Natural killer cell (primary cell): ENCODE measurements around the gene C1orf21. TPM values are rescaled to one million over a fixed set of nuclear protein-coding genes. Genes with fewer than 3 reads are reported as not detected.

ENCODE experiments used
- ATAC-seq, 3 donors: fragments of 150-1000 bp in 2 of 3; fragments of 200-7000 bp in 1 of 3; cut with Tn5 transposase; 1 replicate in 1 of 3; 2 replicates in 2 of 3; pipeline ENCODE4 v1.10.0; 2021; ENCODE audit warnings: mild to moderate bottlenecking in 2 of 3, moderate library complexity in 2 of 3
- DNase-seq, 2 donors: peaks; one replicate each; pipeline versions ENCODE4 v3.0.0 to v3.0.0-alpha.2; 2013 to 2021; ENCODE audit warnings: mixed read lengths in 1 of 2
- H3K27ac ChIP-seq: one replicate; pipeline ENCODE4 v1.5.1; 2013; ENCODE audit warnings: mild to moderate bottlenecking, low read length
- H3K27me3 ChIP-seq: one replicate; pipeline ENCODE4 v1.6.1; 2013; ENCODE audit warnings: low read length; ENCODE audit not compliant: control insufficient read depth, insufficient read depth
- H3K36me3 ChIP-seq: one replicate; pipeline ENCODE4 v1.6.1; 2013; ENCODE audit warnings: low read length; ENCODE audit not compliant: control insufficient read depth, insufficient read depth
- H3K4me1 ChIP-seq: one replicate; pipeline ENCODE4 v1.6.1; 2013; ENCODE audit warnings: low read length; ENCODE audit not compliant: control insufficient read depth, insufficient read depth
- H3K4me3 ChIP-seq: one replicate; pipeline ENCODE4 v1.5.1; 2013; ENCODE audit warnings: low read length
- H3K9me3 ChIP-seq: one replicate; pipeline ENCODE4 v1.6.1; 2013; ENCODE audit warnings: low read length; ENCODE audit not compliant: control insufficient read depth, insufficient read depth
- H3K27ac Mint-ChIP-seq, 2 donors: one replicate each; pipeline ENCODE4 v1.8.0; 2022; ENCODE audit warnings: mild to moderate bottlenecking in 2 of 2, mixed read lengths in 2 of 2, moderate library complexity in 1 of 2
- H3K27me3 Mint-ChIP-seq, 2 donors: one replicate each; pipeline ENCODE4 v1.8.0; 2022; ENCODE audit warnings: low read depth in 2 of 2, mixed read lengths in 2 of 2
- H3K36me3 Mint-ChIP-seq: one replicate; pipeline ENCODE4 v1.8.0; 2022; ENCODE audit warnings: mixed read lengths
- H3K4me1 Mint-ChIP-seq, 2 donors: one replicate each; pipeline ENCODE4 v1.8.0; 2022; ENCODE audit warnings: mixed read lengths in 2 of 2
- H3K4me3 Mint-ChIP-seq: one replicate; pipeline ENCODE4 v1.8.0; 2022; ENCODE audit warnings: mild to moderate bottlenecking, moderate library complexity, mixed read lengths
- H3K9me3 Mint-ChIP-seq, 2 donors: one replicate each; pipeline ENCODE4 v1.8.0; 2022; ENCODE audit warnings: mixed read lengths in 2 of 2
- WGBS: methylation state at CpG from one replicate; pipeline ENCODE4 v1.1.7; 2013; ENCODE audit warnings: missing lambda C conversion rate; ENCODE audit not compliant: insufficient coverage; 5-methylcytosine and 5-hydroxymethylcytosine counted together
- intact Hi-C: fragments of 100-400 bp; cut with micrococcal nuclease; formaldehyde crosslinking; loops from one replicate; pipeline ENCODE4 v1.14.2; 2022
- total RNA-seq, 4 donors: library from RNA; stranded (reverse); fragments of 120-200 nt in 1 of 4; gene quantifications; one replicate each; pipeline versions ENCODE4 v1.2.3 to v1.2.4, GENCODE V29; 2013 to 2022
- TF ChIP-seq, protein P1 (sequence below): fragments of 200-600 bp; IDR thresholded peaks from one replicate; pipeline ENCODE4 v1.8.0; 2022; ENCODE audit warnings: antibody characterized with exemption

The C1orf21 gene
- total RNA-seq, 3 donors from 2014 or later (not counting 1 experiment from before 2014, with no cell fraction given) = 84.3 to 111 (median 88.3) TPM

DNA sequence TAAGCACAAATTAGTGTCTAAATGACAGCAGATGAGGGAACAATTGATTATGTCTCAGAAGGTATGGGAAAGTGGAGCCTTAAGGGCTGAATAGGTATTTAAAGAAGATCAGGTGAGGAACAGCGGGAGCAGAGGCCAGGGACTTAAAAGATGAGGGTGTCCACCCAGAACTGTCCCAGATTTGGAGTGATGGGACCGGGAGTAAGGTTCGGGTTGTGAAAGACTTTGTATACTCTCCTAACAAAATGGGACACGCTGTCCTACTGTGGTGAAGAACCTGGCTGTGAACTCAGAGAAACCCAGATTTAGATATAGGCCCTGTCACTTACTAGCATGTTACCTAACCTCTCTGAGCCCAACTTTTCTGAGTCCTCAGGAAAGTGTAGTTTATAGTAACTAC is 140.6 kb downstream of the C1orf21 start:
- Histone ChIP-seq H3K9me3 (no peaks in the 10 kb centered on the region), H3K27ac (no peak overlapping the region), H3K4me3 (no peak overlapping the region), H3K27me3 (no peaks in the 10 kb centered on the region), H3K36me3 (no peaks in the 10 kb centered on the region), H3K4me1 (no peaks in the 10 kb centered on the region)
- Mint-ChIP-seq H3K27ac (peak overlapping the region in 1 of 2 donors; percentile 15), H3K27me3 (no peaks in the 10 kb centered on the region), H3K9me3 (no peaks in the 10 kb centered on the region), H3K4me1 (peaks cover 34 to 37% of the 10 kb centered on the region in 2 donors), H3K4me3 (no peak overlapping the region), H3K36me3 (no peaks in the 10 kb centered on the region)
- intact Hi-C loops = no loop called here
- DNase-seq (no peak), ATAC-seq (no peak)
- TF ChIP-seq, protein P1, sequence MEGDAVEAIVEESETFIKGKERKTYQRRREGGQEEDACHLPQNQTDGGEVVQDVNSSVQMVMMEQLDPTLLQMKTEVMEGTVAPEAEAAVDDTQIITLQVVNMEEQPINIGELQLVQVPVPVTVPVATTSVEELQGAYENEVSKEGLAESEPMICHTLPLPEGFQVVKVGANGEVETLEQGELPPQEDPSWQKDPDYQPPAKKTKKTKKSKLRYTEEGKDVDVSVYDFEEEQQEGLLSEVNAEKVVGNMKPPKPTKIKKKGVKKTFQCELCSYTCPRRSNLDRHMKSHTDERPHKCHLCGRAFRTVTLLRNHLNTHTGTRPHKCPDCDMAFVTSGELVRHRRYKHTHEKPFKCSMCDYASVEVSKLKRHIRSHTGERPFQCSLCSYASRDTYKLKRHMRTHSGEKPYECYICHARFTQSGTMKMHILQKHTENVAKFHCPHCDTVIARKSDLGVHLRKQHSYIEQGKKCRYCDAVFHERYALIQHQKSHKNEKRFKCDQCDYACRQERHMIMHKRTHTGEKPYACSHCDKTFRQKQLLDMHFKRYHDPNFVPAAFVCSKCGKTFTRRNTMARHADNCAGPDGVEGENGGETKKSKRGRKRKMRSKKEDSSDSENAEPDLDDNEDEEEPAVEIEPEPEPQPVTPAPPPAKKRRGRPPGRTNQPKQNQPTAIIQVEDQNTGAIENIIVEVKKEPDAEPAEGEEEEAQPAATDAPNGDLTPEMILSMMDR = no peak
- 91% methylated on average over 4 of the region's 4 CpGs for WGBS

- ATAC-seq (no peak), DNase-seq (no peak)
- Histone ChIP-seq H3K4me3 (no peak overlapping the region), H3K9me3 (no peaks in the 10 kb centered on the region), H3K36me3 (no peaks in the 10 kb centered on the region), H3K27me3 (no peaks in the 10 kb centered on the region), H3K4me1 (peaks cover 3% of the 10 kb centered on the region), H3K27ac (no peak overlapping the region)
- Mint-ChIP-seq H3K36me3 (no peaks in the 10 kb centered on the region), H3K9me3 (no peaks in the 10 kb centered on the region), H3K27me3 (no peaks in the 10 kb centered on the region), H3K4me3 (no peak overlapping the region), H3K4me1 (peaks cover 47 to 50% of the 10 kb centered on the region in 2 donors), H3K27ac (no peak overlapping the region)
- intact Hi-C loops = no loop called here
- whole genome bisulfite sequencing = 100% methylated on average over 1 of the region's 2 CpGs
- TF ChIP-seq, protein P1 = no peak
Measured at GRCh38 chr1:184530226-184530625, 143.4 kb downstream of the C1orf21 start.

DNA sequence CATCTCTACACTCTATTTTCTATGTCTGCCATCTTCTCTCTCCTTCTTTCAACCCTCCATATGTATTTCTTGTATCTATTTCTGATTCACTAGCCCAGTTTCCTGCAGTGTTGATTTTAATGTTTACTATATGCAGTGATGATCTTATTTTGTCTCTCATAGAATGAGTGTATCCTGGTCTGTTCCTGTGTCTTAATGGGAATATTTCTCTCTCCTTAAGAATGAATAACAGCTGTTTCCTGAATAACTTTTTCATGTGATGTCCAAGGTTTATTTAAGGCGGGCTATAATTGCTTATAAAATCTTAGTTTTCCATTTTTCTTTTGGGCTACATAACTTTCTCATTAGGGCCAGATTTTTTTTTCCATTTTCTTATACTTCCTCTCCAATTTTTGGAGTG is 144.5 kb downstream of the C1orf21 start:
- no peak overlapping the region for H3K27ac ChIP-seq
- H3K9me3 Mint-ChIP-seq = no peaks in the 10 kb centered on the region
- peaks cover 2% of the 10 kb centered on the region for H3K36me3 ChIP-seq
- H3K4me3 Mint-ChIP-seq = no peak overlapping the region
- no peaks in the 10 kb centered on the region for H3K27me3 ChIP-seq
- DNase-seq = no peak
- WGBS = 100% methylated on average over 1 of the region's 1 CpG
- no peaks in the 10 kb centered on the region for H3K36me3 Mint-ChIP-seq
- H3K4me3 ChIP-seq = no peak overlapping the region
- TF ChIP-seq, protein P1 = no peak
- no peak overlapping the region for H3K27ac Mint-ChIP-seq
- ATAC-seq = no peak
- H3K9me3 ChIP-seq = peaks cover 4% of the 10 kb centered on the region
- peaks cover 3% of the 10 kb centered on the region for H3K4me1 ChIP-seq
- peaks cover 54 to 58% of the 10 kb centered on the region in 2 donors for H3K4me1 Mint-ChIP-seq
- intact Hi-C loops = no loop called here
- no peaks in the 10 kb centered on the region for H3K27me3 Mint-ChIP-seq

- Histone ChIP-seq H3K4me3 (no peak overlapping the region), H3K27me3 (no peaks in the 10 kb centered on the region), H3K9me3 (peaks cover 7% of the 10 kb centered on the region), H3K4me1 (peaks cover 3% of the 10 kb centered on the region), H3K27ac (no peak overlapping the region), H3K36me3 (peaks cover 2% of the 10 kb centered on the region)
- ATAC-seq = no peak
- H3K9me3 Mint-ChIP-seq = no peaks in the 10 kb centered on the region
- H3K4me1 Mint-ChIP-seq = peaks cover 61 to 64% of the 10 kb centered on the region in 2 donors
- H3K27me3 Mint-ChIP-seq = no peaks in the 10 kb centered on the region
- no peak for DNase-seq
- H3K4me3 Mint-ChIP-seq = no peak overlapping the region
- intact Hi-C loops = no loop called here
- H3K27ac Mint-ChIP-seq = peak overlapping the region; percentile 44 to 58
- no peaks in the 10 kb centered on the region for H3K36me3 Mint-ChIP-seq
- 74% methylated on average over 2 of the region's 2 CpGs for WGBS
- TF ChIP-seq, protein P1 = no peak
Measured at GRCh38 chr1:184532199-184532598, 145.4 kb downstream of the C1orf21 start.
